ENCODE measurements around the gene XKRX.

Gene XKRX

DNA sequence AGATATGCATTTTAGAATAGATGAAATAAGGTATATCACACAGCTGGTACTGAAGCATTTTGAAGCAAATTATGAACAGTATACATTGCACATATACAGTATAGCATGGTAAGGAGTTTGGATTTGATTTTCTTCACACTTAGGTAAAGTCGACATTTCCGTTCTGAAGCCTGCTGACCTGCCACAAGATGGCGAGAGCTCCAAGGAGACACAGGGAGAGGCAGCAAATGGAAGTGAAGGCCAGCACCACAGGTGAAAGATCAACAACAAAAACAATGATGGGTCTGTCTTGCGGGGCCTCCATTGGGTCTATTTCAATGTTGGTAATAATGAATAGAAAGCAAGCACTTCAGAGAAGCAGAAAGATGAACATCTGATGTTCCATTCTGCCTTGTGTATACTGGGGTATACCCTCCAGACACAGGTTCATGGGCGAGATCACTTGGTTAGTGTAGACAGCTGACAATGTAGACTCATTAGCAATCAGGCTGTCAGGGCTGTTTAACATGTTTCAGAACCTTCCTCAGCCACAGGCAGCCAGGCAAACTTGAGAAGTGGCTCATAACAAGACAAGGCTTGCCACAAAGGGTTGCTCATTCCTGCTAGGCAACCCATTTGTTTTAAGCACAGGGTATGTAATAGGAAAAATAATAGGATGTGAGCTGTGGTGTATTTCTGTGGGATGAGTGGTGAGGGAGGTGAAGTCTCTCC is 33.2 kb downstream of the XKRX start:
- DNase-seq (ENCODE audit: low read depth): peak; percentile 35

DNA sequence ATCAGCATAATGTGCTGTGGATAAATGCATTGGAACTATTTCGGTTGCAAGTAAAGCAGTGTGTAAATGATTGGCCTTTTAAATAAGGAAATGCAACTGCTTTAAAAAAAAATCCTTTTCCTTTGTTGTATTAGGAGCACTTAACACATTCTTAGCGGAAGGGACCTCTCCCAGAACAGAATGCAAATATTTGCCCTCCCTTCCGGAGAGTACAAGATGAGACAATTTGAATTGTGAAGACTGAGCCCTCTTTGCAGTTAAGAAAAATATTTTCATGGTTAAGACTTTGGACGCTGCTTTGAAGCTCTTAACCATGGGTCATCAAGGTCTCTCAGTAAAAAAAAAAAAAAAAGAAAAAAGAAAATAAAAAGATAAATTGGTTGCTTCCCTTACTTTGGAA is 45.1 kb downstream of the XKRX start:
- no peak for DNase-seq (ENCODE audit: low read depth)

DNA sequence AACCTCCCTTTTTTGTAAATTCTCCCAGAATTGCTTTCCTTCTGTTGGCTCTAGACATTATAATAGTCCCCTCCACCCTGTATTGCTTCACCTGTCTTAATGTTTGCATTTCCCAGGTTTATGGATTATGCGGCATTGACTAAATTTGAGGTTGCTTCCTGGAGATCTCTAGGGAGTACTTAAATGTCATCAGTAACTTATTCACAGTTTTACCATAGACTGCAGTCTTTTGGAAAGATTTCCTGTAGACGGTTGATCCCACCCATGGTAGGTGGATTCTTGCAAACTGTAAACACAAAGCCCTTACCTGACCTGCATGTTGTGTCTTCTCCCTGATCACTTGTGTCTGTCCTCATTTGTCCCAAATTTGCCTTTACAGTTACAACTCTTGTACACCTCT is 48.3 kb downstream of the XKRX start:
- DNase-seq (ENCODE audit: low read depth): no peak

DNA sequence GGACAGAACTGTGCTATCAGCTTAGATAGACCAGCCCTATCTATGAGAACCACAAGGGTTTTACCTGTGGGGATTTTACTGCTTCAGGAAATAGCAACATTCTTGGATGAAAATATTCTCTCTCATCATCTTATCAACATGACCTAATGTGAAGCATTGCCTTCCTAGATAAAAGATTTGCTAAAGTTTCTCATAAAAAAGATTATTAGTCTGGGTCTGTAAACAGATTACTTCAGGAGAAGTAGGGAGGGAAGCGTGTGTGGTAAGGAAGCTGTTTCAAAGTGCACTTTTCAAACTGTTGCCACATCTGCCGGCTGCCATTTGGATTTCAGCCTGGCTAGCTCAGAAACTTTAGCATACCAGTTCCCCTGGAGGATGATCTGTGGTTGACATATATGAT is 54.4 kb downstream of the XKRX start, which contains the start of gene NOX1:
Gene NOX1, minus strand, starts transcription at position 35 of the 400 bp plus-strand sequence. CDS start 220 bp downstream, outside the sequence.
- peak; percentile 56 for DNase-seq (ENCODE audit: low read depth)

DNA sequence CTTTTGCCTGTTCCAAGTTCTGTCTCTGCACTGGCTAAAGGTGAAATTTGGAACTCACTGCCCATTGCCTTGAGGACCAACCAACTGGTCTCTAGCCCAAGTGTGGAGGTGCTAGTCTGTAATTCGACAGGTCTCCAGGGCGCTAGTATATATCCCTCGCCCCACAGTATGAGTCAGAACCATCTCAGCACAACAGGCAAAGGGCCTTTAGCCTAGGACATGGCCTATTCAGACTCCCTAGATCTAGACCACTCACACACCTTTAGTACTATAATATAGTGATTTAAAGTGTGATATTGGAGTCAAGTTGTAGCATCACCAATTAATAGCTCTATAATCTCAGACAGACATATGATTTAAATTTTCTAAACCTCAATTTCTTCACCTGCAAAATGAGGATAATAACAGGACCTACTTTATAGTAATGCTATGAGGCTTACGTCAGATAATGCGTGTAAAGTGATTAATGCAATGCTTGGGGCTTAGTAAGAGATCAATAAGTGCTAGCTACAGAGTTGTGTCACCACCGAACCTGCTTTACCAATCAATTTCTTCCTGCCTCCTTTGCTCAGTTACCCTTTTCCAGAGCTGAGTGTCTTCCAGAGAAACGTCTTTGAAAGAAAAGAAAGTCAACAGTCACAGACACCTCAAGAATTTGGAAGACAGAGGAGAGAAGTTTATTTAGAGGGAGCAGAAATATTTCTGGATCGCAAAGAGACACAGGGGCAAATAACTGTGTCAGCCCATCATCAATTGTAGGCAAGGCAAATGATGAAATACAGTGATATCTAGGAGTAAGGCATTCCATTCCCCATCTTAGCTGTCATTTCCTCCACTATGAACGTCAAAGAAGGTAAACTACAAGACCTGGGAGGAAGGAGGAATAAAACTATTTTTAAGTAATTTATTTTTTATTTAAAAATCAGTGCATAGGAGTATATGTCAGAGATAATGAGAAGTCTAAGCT is 56.8 kb downstream of the XKRX start:
- DNase-seq (ENCODE audit: low read depth): peak; percentile 40

DNA sequence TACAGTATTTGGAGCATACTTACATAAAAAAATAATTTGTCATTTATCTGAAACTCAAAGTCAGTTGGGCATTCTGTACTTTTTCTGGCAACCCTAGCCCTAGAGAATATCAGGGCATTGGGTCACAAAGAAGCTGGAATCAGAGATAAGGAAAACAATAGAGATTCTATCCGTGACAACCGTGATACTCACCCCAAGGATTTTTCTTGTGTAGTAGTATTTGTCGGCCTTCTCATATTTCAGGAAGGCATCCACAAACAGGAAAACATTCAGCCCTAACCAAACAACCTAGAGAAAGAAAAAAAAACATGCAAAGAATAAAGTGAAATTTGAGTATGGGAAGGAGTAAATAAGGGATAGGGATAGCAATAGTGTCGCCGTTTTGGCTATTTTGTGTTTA is 58.2 kb downstream of the XKRX start:
- DNase-seq (ENCODE audit: low read depth): no peak

DNA sequence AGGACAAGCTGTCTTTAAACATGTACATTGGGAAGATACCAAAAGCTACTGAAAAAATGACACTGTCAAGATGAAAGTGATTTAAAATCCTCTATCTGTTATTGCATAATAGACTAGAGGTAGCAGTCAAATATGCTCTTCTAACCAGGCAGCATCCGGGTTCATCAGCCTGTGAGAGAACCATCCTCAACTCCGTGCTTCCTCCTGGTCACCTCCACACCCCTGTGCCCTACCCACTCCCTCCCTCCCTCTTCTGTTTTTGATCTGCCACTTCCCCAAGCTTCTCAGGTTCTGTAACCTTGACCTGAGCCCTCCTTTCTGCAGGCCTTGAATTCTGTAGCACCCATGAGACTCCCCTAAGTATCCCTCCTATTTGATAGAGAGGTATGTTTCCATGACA is 60.4 kb downstream of the XKRX start:
- DNase-seq (ENCODE audit: low read depth): no peak

DNA sequence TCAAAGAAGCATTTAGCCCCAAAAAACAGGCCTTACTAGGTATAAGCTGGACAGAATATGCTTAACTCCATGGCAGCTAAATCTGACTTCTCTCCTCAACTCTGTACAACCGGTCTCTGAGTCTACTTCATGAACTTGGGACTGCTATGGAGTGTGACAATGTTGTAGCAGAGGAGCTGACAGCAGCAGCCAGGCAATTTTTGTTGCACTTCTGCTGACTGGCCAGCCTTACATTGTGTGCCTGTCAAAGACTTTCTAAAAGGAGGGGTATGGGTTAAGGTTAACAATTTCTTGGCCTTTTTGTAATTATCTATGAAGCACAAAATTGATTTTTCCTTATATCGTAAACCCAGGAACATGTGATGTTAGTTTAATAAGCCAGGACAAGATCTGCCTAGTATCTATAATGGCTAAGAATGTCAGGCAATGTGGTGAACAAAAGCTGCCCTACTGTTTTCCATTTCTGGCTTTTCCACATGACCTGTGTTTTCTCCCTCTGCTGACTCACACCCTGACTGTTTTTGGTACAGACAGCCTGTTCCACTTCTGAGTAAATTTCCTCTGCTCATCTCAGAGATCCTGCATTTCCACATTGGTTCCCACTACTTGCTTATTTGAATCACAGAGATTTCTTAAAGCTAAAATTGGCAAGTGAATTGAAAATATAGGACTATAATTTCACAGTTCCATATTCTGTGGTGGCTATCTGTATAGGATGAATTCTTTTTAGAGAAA is 63.9 kb downstream of the XKRX start:
- peak; percentile 62 for DNase-seq (ENCODE audit: low read depth)
